GM12878 (cell line): ENCODE measurements around the gene ABHD6. TPM values are rescaled to one million over a fixed set of nuclear protein-coding genes. Genes with fewer than 3 reads are reported as not detected.

Source experiments
- ATAC-seq: fragments of 200-7000 bp; cut with Tn5 transposase; 3 replicates; pipeline ENCODE4 v1.9.1; 2020; ENCODE audit warnings: mild to moderate bottlenecking, moderate library complexity
- BruUV-seq: library from RNA; stranded (reverse); fragments of 400-500 nt; replicated peaks from 2 replicates; lab custom pipeline; 2021; lab: Mats Ljungman, UMichigan
- CTCF ChIA-PET: fragments of 300-600 bp; sonication (Branson Sonifier 250); formaldehyde crosslinking; extraction: SDS; loops from one replicate; lab custom pipeline; 2021; ENCODE audit warnings: inconsistent platforms; lab: Yijun Ruan, JAX
- POLR2A ChIA-PET: fragments of 350-600 bp; formaldehyde crosslinking; extraction: SDS; loops from one replicate; lab custom pipeline; 2021; ENCODE audit warnings: inconsistent platforms; lab: Charles Lee
- RAD21 ChIA-PET: fragments of 300-600 bp; sonication (Branson Sonifier 250); formaldehyde crosslinking; loops from one replicate; lab custom pipeline; 2023; ENCODE audit warnings: antibody characterized with exemption; ENCODE audit not compliant: unreplicated experiment; lab: Charles Lee
- SMC1A ChIA-PET: fragments of 300-600 bp; sonication (Branson Sonifier 250); formaldehyde crosslinking; loops from one replicate; lab custom pipeline; 2023; ENCODE audit not compliant: unreplicated experiment, uncharacterized antibody; lab: Charles Lee
- DNase-seq: peaks from one replicate; pipeline ENCODE4 v3.0.0-alpha.2; 2011; ENCODE audit warnings: low read depth, low spot score
- FAIRE-seq: peaks from 3 replicates; lab custom pipeline; 2011; peaks lifted over from hg19 to GRCh38; lab: Jason Lieb, UNC
- H2AFZ ChIP-seq: 2 replicates; pipeline ENCODE4 v1.6.0; 2011; ENCODE audit warnings: low read depth, low read length, control low read depth; ENCODE audit not compliant: control insufficient read depth
- H3K27ac ChIP-seq: 2 replicates; pipeline ENCODE4 v1.5.1; 2011; ENCODE audit warnings: control low read depth; ENCODE audit not compliant: control insufficient read depth, insufficient read depth
- H3K27me3 ChIP-seq, 2 experiments: replicated peaks in 1 of 2; 2 replicates each; pipeline versions ENCODE4 v1.6.0 to v1.6.1; 2011; ENCODE audit warnings: low read length in 1 of 2; ENCODE audit not compliant: control insufficient read depth in 2 of 2, insufficient read depth in 2 of 2
- H3K36me3 ChIP-seq, 2 experiments: 2 replicates each; pipeline ENCODE4 v1.5.1; 2011; ENCODE audit warnings: low read length in 1 of 2; ENCODE audit not compliant: control insufficient read depth in 2 of 2, insufficient read depth in 2 of 2
- H3K4me1 ChIP-seq: 2 replicates; pipeline ENCODE4 v1.6.1; 2011; ENCODE audit warnings: mild to moderate bottlenecking, low read length, moderate library complexity, mixed read lengths; ENCODE audit not compliant: control insufficient read depth, insufficient read depth
- H3K4me2 ChIP-seq: 2 replicates; pipeline ENCODE4 v1.6.0; 2011; ENCODE audit warnings: control low read depth; ENCODE audit not compliant: control insufficient read depth, insufficient read depth
- H3K4me3 ChIP-seq: fragments of 200-600 bp; sonication (generic); 2 replicates; pipeline ENCODE4 v1.5.1; 2016
- H3K79me2 ChIP-seq: 2 replicates; pipeline ENCODE4 v1.6.0; 2011; ENCODE audit warnings: low read length; ENCODE audit not compliant: control insufficient read depth, insufficient read depth
- H3K9ac ChIP-seq: 2 replicates; pipeline ENCODE4 v1.8.0; 2011; ENCODE audit warnings: low read length, control low read depth, mixed read lengths; ENCODE audit not compliant: control insufficient read depth, insufficient read depth
- H3K9me3 ChIP-seq: replicated peaks from 3 replicates; pipeline ENCODE4 v1.5.1; 2011; ENCODE audit warnings: mild to moderate bottlenecking, low read length; ENCODE audit not compliant: control insufficient read depth, insufficient read depth
- H4K20me1 ChIP-seq: 2 replicates; pipeline ENCODE4 v1.6.0; 2011; ENCODE audit not compliant: control insufficient read depth, insufficient read depth
- BCL11A ChIP-seq: IDR thresholded peaks from 2 replicates; pipeline ENCODE4 v1.6.1; 2011; ENCODE audit warnings: low read depth, low read length
- CBX5 ChIP-seq: sonication (generic); IDR thresholded peaks from 2 replicates; pipeline ENCODE4 v1.6.1; 2016; ENCODE audit warnings: low read depth, moderate library complexity, mild to moderate bottlenecking, inconsistent platforms
- ETV6 ChIP-seq, 2 experiments: fragments of 450-650 bp in 1 of 2; IDR thresholded peaks in 1 of 2; conservative IDR thresholded peaks in 1 of 2; 2 replicates each; pipeline ENCODE4 v1.6.1; 2014; ENCODE audit warnings: antibody characterized with exemption in 1 of 2, borderline replicate concordance in 1 of 2, low read depth in 1 of 2, mild to moderate bottlenecking in 1 of 2, moderate library complexity in 1 of 2
- MXI1 ChIP-seq: fragments of 150-350 bp; IDR thresholded peaks from 2 replicates; pipeline ENCODE4 v1.6.1; 2011; ENCODE audit warnings: low read depth, mild to moderate bottlenecking, inconsistent platforms, low read length, improper control_type of control experiment
- NFYB ChIP-seq: IDR thresholded peaks from 2 replicates; pipeline ENCODE4 v1.6.1; 2011; ENCODE audit warnings: low read depth, mild to moderate bottlenecking, low read length, improper control_type of control experiment, moderate library complexity; ENCODE audit not compliant: insufficient read depth
- PML ChIP-seq: IDR thresholded peaks from 2 replicates; pipeline ENCODE4 v1.6.1; 2012; ENCODE audit warnings: low read length, inconsistent platforms
- RBBP5 ChIP-seq: fragments of 200-600 bp; sonication (generic); conservative IDR thresholded peaks from 2 replicates; pipeline ENCODE4 v1.6.1; 2016
- WGBS: methylation state at CpG from one replicate; pipeline ENCODE4 v1.1.6; 2016; ENCODE audit warnings: low lambda C conversion rate; ENCODE audit not compliant: insufficient replicate concordance, insufficient coverage; ENCODE audit errors: missing lambda C conversion rate; 5-methylcytosine and 5-hydroxymethylcytosine counted together
- in situ Hi-C: fragments of 300-500 bp; cut with MboI; formaldehyde crosslinking; loops from 9 replicates; pipeline ENCODE4 v1.14.3; 2018; ENCODE audit warnings: mixed read lengths
- intact Hi-C: fragments of 100-400 bp; cut with micrococcal nuclease; formaldehyde crosslinking; loops from one replicate; pipeline ENCODE4 v1.14.2; 2022; ENCODE audit not compliant: unreplicated experiment
- polyA plus RNA-seq, 11 experiments: library from polyadenylated mRNA; depleted of rRNA in 4 of 11; unstranded in 6 of 11; stranded (reverse) in 5 of 11; fragments of >200 nt; fragmentation: Nextera tagmentation in 4 of 11; fragmentation: Illumina TruSeq in 1 of 11; extraction: Ambion mirVana in 4 of 11; extraction: Trizol in 1 of 11; gene quantifications; 1 replicate in 1 of 11; 2 replicates in 10 of 11; pipeline versions ENCODE4 v1.2.1 to v1.2.3, GENCODE V29; 2011 to 2016; ENCODE audit warnings: inconsistent platforms in 2 of 11, missing spikeins in 2 of 11, low read depth in 1 of 11
- total RNA-seq, 4 experiments: library from RNA; depleted of rRNA in 3 of 4; stranded (reverse); fragments of >200 nt in 3 of 4; fragmentation: Illumina TruSeq in 1 of 4; extraction: Trizol in 1 of 4; gene quantifications; 2 replicates each; pipeline versions ENCODE4 v1.2.1 to v1.2.3, GENCODE V29; 2013 to 2021
- TF ChIP-seq, protein P1 (sequence below): IDR thresholded peaks from 2 replicates; pipeline ENCODE4 v1.6.1; 2011; ENCODE audit warnings: low read depth, mild to moderate bottlenecking, low read length, moderate library complexity, borderline replicate concordance; ENCODE audit errors: extremely low read depth
- TF ChIP-seq, protein P2 (sequence below): fragments of 450-650 bp; formaldehyde crosslinking; IDR thresholded peaks from 2 replicates; pipeline ENCODE4 v1.4.0; 2020; ENCODE audit warnings: mild to moderate bottlenecking, moderate library complexity

ABHD6 gene
- total and polyA plus RNA-seq, 10 of the 15 experiments (the other 5 are each of a cell fraction or from before 2014, with no cell fraction given): 1.4 to 33.2 (median 3.2) TPM

DNA sequence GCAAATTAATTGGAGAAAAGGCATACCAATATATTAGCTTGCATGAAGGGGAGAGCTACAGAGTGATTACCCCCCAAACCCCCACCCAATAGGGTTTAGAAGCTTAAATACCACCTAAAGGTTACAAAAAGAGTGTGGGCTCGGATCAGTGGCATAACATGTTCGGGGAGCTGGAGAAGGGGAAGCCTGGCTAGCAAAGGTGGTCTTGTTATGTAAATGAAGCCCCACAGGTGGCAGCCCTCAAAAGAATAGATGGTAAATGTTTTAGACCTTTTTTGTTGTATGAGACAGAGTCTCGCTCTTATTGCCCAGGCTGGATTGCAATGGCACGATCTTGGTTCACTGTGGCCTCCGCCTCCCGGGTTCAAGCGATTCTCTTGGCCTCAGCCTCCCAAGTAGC, 84.2 kb downstream of the ABHD6 start:
- no peak for FAIRE-seq
- TF ChIP-seq, protein P1, sequence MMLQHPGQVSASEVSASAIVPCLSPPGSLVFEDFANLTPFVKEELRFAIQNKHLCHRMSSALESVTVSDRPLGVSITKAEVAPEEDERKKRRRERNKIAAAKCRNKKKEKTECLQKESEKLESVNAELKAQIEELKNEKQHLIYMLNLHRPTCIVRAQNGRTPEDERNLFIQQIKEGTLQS: no peak
- TF ChIP-seq ETV6 (conservative IDR thresholded peaks at IDR 0.05 in 1 of 2, IDR thresholded peaks at IDR 0.05 in 1 of 2; ENCODE audit: borderline replicate concordance in 1 of 2, low read depth in 1 of 2): no peak
- no peak for TF ChIP-seq CBX5
- TF ChIP-seq, all 136 proteins: peak for 0
- Histone ChIP-seq H3K36me3 (peaks cover 2 to 17% of the 10 kb centered on the region in 2 experiments; a peak in 3 of 4 replicates), H3K9me3 (no peaks in the 10 kb centered on the region), H3K4me2 (no peak overlapping the region), H3K79me2 (no peaks in the 10 kb centered on the region), H3K27me3 (no peaks in the 10 kb centered on the region), H4K20me1 (no peaks in the 10 kb centered on the region), H2AFZ (no peak overlapping the region), H3K27ac (no peak overlapping the region), H3K4me3 (no peak overlapping the region), H3K4me1 (peaks cover 17% of the 10 kb centered on the region), H3K9ac (no peak overlapping the region)
- ChIA-PET POLR2A (no interaction called here), RAD21 (interaction anchor here (1.0 to 1.5 kb wide), 8 partner anchors 14 to 308 kb away, joined by 3 to 5 read pairs (median 3); no protein-coding TSS in a partner anchor), SMC1A (interaction anchor here (0.7 to 2.7 kb wide), 10 partner anchors 12 to 308 kb away, joined by 3 to 11 read pairs (median 4); partner anchors contain the start of genes HTD2 and RPP14), CTCF (interaction anchor here (0.6 to 13.0 kb wide), 19 partner anchors 9 to 309 kb away, joined by 3 to 112 read pairs (median 4); partner anchors contain the start of genes HTD2, PXK and RPP14)
- ATAC-seq (no peak), DNase-seq (no peak)
- in situ Hi-C loops (loop anchor here (10.0 kb wide), 1 partner anchor 213 kb away; the partner anchor contains the start of gene ACOX2), intact Hi-C loops (loop anchor here (1.0 to 2.0 kb wide), 2 partner anchors 93 to 211 kb away; no protein-coding TSS in a partner anchor)
- BruUV-seq: no TSS peak
- 90% methylated on average over 7 of the region's 7 CpGs for WGBS

DNA sequence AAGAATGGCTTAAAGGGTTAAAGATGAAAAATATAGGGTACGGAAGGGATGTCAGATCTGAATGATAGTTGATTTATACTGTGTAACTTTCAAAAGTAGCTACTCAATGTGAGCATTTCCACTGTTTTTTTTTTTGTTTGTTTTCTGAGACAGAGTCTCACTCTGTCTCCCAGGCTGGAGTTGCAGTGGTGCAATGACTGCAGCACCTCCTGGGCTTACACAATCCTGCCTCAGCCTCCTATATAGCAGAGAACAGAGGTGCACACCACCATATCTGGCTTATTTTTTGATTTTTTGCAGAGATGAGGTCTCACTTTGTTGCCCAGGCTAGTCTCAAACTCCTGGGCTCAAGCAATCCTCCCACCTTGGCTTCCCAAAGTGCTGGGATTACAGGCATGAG, 85.2 kb downstream of the ABHD6 start:
- 91% methylated on average over 1 of the region's 1 CpG for WGBS
- no peak overlapping the region for H3K27ac ChIP-seq
- no TSS peak for BruUV-seq
- TF ChIP-seq NFYB (no peak), RBBP5 (no peak), BCL11A (no peak), PML (no peak), MXI1 (no peak)
- TF ChIP-seq, protein P2, sequence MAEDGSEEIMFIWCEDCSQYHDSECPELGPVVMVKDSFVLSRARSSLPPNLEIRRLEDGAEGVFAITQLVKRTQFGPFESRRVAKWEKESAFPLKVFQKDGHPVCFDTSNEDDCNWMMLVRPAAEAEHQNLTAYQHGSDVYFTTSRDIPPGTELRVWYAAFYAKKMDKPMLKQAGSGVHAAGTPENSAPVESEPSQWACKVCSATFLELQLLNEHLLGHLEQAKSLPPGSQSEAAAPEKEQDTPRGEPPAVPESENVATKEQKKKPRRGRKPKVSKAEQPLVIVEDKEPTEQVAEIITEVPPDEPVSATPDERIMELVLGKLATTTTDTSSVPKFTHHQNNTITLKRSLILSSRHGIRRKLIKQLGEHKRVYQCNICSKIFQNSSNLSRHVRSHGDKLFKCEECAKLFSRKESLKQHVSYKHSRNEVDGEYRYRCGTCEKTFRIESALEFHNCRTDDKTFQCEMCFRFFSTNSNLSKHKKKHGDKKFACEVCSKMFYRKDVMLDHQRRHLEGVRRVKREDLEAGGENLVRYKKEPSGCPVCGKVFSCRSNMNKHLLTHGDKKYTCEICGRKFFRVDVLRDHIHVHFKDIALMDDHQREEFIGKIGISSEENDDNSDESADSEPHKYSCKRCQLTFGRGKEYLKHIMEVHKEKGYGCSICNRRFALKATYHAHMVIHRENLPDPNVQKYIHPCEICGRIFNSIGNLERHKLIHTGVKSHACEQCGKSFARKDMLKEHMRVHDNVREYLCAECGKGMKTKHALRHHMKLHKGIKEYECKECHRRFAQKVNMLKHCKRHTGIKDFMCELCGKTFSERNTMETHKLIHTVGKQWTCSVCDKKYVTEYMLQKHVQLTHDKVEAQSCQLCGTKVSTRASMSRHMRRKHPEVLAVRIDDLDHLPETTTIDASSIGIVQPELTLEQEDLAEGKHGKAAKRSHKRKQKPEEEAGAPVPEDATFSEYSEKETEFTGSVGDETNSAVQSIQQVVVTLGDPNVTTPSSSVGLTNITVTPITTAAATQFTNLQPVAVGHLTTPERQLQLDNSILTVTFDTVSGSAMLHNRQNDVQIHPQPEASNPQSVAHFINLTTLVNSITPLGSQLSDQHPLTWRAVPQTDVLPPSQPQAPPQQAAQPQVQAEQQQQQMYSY (CRISPR knock-in tag): no peak

More for the DNA sequence above, 85.2 kb downstream of the ABHD6 start:
- Histone ChIP-seq H2AFZ (no peak overlapping the region), H3K27me3 (no peaks in the 10 kb centered on the region), H4K20me1 (no peaks in the 10 kb centered on the region), H3K36me3 (peaks cover 0 to 11% of the 10 kb centered on the region in 2 experiments; a peak in 2 of 4 replicates), H3K4me3 (no peak overlapping the region), H3K9ac (no peak overlapping the region), H3K4me1 (peaks cover 17% of the 10 kb centered on the region), H3K79me2 (no peaks in the 10 kb centered on the region), H3K9me3 (no peaks in the 10 kb centered on the region), H3K4me2 (no peak overlapping the region)
- FAIRE-seq (no peak), ATAC-seq (no peak), DNase-seq (no peak)
- CTCF ChIA-PET: interaction anchor here (0.6 to 13.0 kb wide), 7 partner anchors 8 to 1059 kb away, joined by 3 to 112 read pairs (median 8); partner anchors contain the start of genes HTD2 and RPP14
- in situ Hi-C loops (loop anchor here (10.0 kb wide), 1 partner anchor 212 kb away; the partner anchor contains the start of gene ACOX2), intact Hi-C loops (no loop called here)
- SMC1A ChIA-PET: interaction anchor here (1.6 to 3.8 kb wide), 5 partner anchors 12 to 93 kb away, joined by 5 to 26 read pairs (median 7); partner anchors contain the start of genes HTD2, PXK and RPP14
- POLR2A ChIA-PET: no interaction called here
- RAD21 ChIA-PET: interaction anchor here (0.5 to 1.5 kb wide), 3 partner anchors 93 to 128 kb away, joined by 4 to 5 read pairs (median 5); no protein-coding TSS in a partner anchor
